HepG2 (cell line): ENCODE measurements around the gene RAMP3. TPM values are rescaled to one million over a fixed set of nuclear protein-coding genes. Genes with fewer than 3 reads are reported as not detected.
A peak's percentile ranks its signal among the peaks of the same experiment; 100 is the strongest.

Source experiments
- ATAC-seq: fragments of 200-7000 bp; cut with Tn5 transposase; 3 replicates; pipeline ENCODE4 v1.9.1; 2020; ENCODE audit warnings: mild to moderate bottlenecking, moderate library complexity
- BruUV-seq: library from RNA; stranded (reverse); fragments of 400-500 nt; replicated peaks from 2 replicates; lab custom pipeline; 2021; lab: Mats Ljungman, UMichigan
- CTCF ChIA-PET: fragments of 300-600 bp; formaldehyde crosslinking; extraction: SDS; loops from one replicate; lab custom pipeline; 2021; ENCODE audit warnings: low total read pairs, inconsistent platforms, low intra/inter-chr PET ratio; lab: Yijun Ruan, JAX
- POLR2A ChIA-PET: fragments of 350-600 bp; sonication (Branson Sonifier 250); formaldehyde crosslinking; loops from one replicate; lab custom pipeline; 2020; ENCODE audit warnings: antibody characterized with exemption, inconsistent platforms; lab: Yijun Ruan, JAX
- DNase-seq: peaks from one replicate; pipeline ENCODE4 v3.0.0-alpha.2; 2015; ENCODE audit warnings: low spot score
- FAIRE-seq: peaks from 3 replicates; lab custom pipeline; 2011; peaks lifted over from hg19 to GRCh38; lab: Jason Lieb, UNC
- H2AFZ ChIP-seq: one replicate; pipeline ENCODE4 v1.6.1; 2011; ENCODE audit warnings: low read length, inconsistent platforms
- H3K27ac ChIP-seq: fragments of 300-600 bp; 3 replicates; pipeline ENCODE4 v1.8.0; 2011; ENCODE audit warnings: mixed run types, mild to moderate bottlenecking, mixed read lengths, low read length, inconsistent platforms; ENCODE audit not compliant: insufficient read depth; ENCODE audit errors: extremely low read length
- H3K27me3 ChIP-seq, 2 experiments: fragments of 200-600 bp in 1 of 2; 2 replicates in 1 of 2; 3 replicates in 1 of 2; pipeline versions ENCODE4 v1.6.0 to v1.8.0; 2011; ENCODE audit warnings: low read length in 2 of 2, mild to moderate bottlenecking in 2 of 2, moderate library complexity in 2 of 2, inconsistent platforms in 1 of 2; ENCODE audit not compliant: insufficient read depth in 2 of 2, control insufficient read depth in 1 of 2
- H3K36me3 ChIP-seq, 2 experiments: fragments of 200-600 bp in 1 of 2; replicated peaks in 1 of 2; 2 replicates in 1 of 2; 3 replicates in 1 of 2; pipeline versions ENCODE4 v1.5.1 to v1.8.0; 2011; ENCODE audit warnings: low read length in 2 of 2, inconsistent platforms in 1 of 2; ENCODE audit not compliant: insufficient read depth in 2 of 2, control insufficient read depth in 1 of 2
- H3K4me1 ChIP-seq: 2 replicates; pipeline ENCODE4 v1.5.1; 2012; ENCODE audit warnings: low read length, inconsistent platforms; ENCODE audit not compliant: insufficient read depth
- H3K4me2 ChIP-seq: 2 replicates; pipeline ENCODE4 v1.6.0; 2011; ENCODE audit warnings: low read depth, low read length, inconsistent platforms
- H3K4me3 ChIP-seq, 3 experiments: fragments of 200-600 bp in 1 of 3; sonication (generic), shearing (Covaris generic) in 1 of 3; replicated peaks in 1 of 3; 2 replicates each; pipeline ENCODE4 v1.5.1; 2011 to 2016; ENCODE audit warnings: low read length in 3 of 3, inconsistent platforms in 2 of 3, low read depth in 2 of 3, mild to moderate bottlenecking in 2 of 3, control low read depth in 1 of 3, mixed read lengths in 1 of 3; ENCODE audit not compliant: insufficient read depth in 1 of 3
- H3K79me2 ChIP-seq: one replicate; pipeline ENCODE4 v1.6.1; 2011; ENCODE audit warnings: low read length, inconsistent platforms; ENCODE audit not compliant: insufficient read depth
- H3K9ac ChIP-seq: 2 replicates; pipeline ENCODE4 v1.6.0; 2011; ENCODE audit warnings: mild to moderate bottlenecking, low read depth, low read length, inconsistent platforms; ENCODE audit not compliant: insufficient read depth
- H3K9me3 ChIP-seq: 2 replicates; pipeline ENCODE4 v1.5.1; 2012; ENCODE audit warnings: mild to moderate bottlenecking, low read length
- H4K20me1 ChIP-seq: 2 replicates; pipeline ENCODE4 v1.6.0; 2011; ENCODE audit warnings: inconsistent platforms, mild to moderate bottlenecking, low read length, moderate library complexity; ENCODE audit not compliant: insufficient read depth
- MBNL3 ChIP-seq: fragments of 250-450 bp; sonication (Bioruptor Pico); conservative IDR thresholded peaks from 2 replicates; pipeline ENCODE4 v1.8.0; 2022; ENCODE audit warnings: mild to moderate bottlenecking, inconsistent platforms
- PBX2 ChIP-seq: IDR thresholded peaks from 2 replicates; pipeline ENCODE4 v1.6.1; 2016; ENCODE audit warnings: control low read depth
- POLR2AphosphoS2 ChIP-seq: IDR thresholded peaks from 2 replicates; pipeline ENCODE4 v1.6.1; 2011; ENCODE audit warnings: low read depth, low read length, improper control_type of control experiment
- SNRNP70 ChIP-seq: fragments of 200-400 bp; formaldehyde crosslinking; IDR thresholded peaks from 2 replicates; pipeline ENCODE4 v1.6.1; 2017; ENCODE audit warnings: mild to moderate bottlenecking, low read depth, low read length, moderate library complexity
- ZHX1 ChIP-seq: sonication (generic); formaldehyde crosslinking; IDR thresholded peaks from 2 replicates; pipeline ENCODE4 v1.8.1; 2022; ENCODE audit warnings: low read depth, mild to moderate bottlenecking, missing genetic modification reagents
- ZMYM3 ChIP-seq: sonication (generic); formaldehyde crosslinking; IDR thresholded peaks from 2 replicates; pipeline ENCODE4 v1.5.1; 2020; ENCODE audit warnings: mild to moderate bottlenecking, missing genetic modification reagents
- ZNF703 ChIP-seq: sonication (generic); formaldehyde crosslinking; IDR thresholded peaks from 2 replicates; pipeline ENCODE4 v1.5.1; 2020; ENCODE audit warnings: missing genetic modification reagents, mild to moderate bottlenecking, moderate library complexity, borderline replicate concordance
- ZNF776 ChIP-seq: sonication (generic); formaldehyde crosslinking; IDR thresholded peaks from 2 replicates; pipeline ENCODE4 v1.4.0; 2020; ENCODE audit warnings: mild to moderate bottlenecking, missing genetic modification reagents
- WGBS: methylation state at CpG from one replicate; pipeline ENCODE4 v1.1.6; 2017; ENCODE audit warnings: low lambda C conversion rate; 5-methylcytosine and 5-hydroxymethylcytosine counted together
- in situ Hi-C: cut with HindIII; loops from 2 replicates; pipeline ENCODE4 v1.10.0; 2017; ENCODE audit warnings: low pct_unique_long_range_greater_than_20kb; ENCODE audit not compliant: extremely low pct_ligation_motif_present
- intact Hi-C: fragments of 100-400 bp; cut with micrococcal nuclease; formaldehyde crosslinking; loops from one replicate; pipeline ENCODE4 v1.10.0; 2022; ENCODE audit not compliant: unreplicated experiment
- polyA plus RNA-seq, 8 experiments: library from polyadenylated mRNA; depleted of rRNA in 3 of 8; stranded (reverse) in 7 of 8; unstranded in 1 of 8; fragments of >200 nt; fragmentation: Illumina TruSeq in 4 of 8; extraction: Trizol in 4 of 8; gene quantifications; 2 replicates each; pipeline versions ENCODE4 v1.2.1 to v1.2.3, GENCODE V29; 2011 to 2016; ENCODE audit warnings: low read depth in 4 of 8, missing spikeins in 1 of 8, mixed read lengths in 1 of 8; ENCODE audit not compliant: insufficient read depth in 1 of 8
- total RNA-seq, 5 experiments: library from RNA; depleted of rRNA; stranded (reverse); fragments of >200 nt; fragmentation: Illumina TruSeq; extraction: Trizol; gene quantifications; 2 replicates each; pipeline ENCODE4 v1.2.3, GENCODE V29; 2016; ENCODE audit warnings: low read depth in 1 of 5

RAMP3 gene
- total and polyA plus RNA-seq, 2 of the 13 experiments (the other 11 are each of a cell fraction or from before 2014, with no cell fraction given): not detected

GRCh38 chr7:45108863-45109262 is 48.7 kb upstream of the RAMP3 start:
- H3K9ac ChIP-seq: peak overlapping the region; percentile 24
- H3K27me3 ChIP-seq: no peaks in the 10 kb centered on the region; a peak in 1 of 5 replicates
- peak overlapping the region; percentile 59 for H3K4me2 ChIP-seq
- no peak for DNase-seq
- no peak for TF ChIP-seq PBX2 (CRISPR knock-in tag)
- TF ChIP-seq SNRNP70: no peak
- TF ChIP-seq ZNF703 (CRISPR knock-in tag): no peak
- TF ChIP-seq ZNF776: no peak
- TF ChIP-seq ZHX1 (CRISPR knock-in tag): no peak
- no peak for TF ChIP-seq POLR2AphosphoS2
- TF ChIP-seq ZMYM3 (CRISPR knock-in tag): no peak
- TF ChIP-seq MBNL3 (CRISPR knock-in tag): no peak
- TF ChIP-seq, all 625 proteins: peak for 0
- 92% methylated on average over 8 of the region's 8 CpGs for WGBS
- ChIA-PET POLR2A (interaction anchor here (1.6 kb wide), 1 partner anchor 136 kb away, joined by 11 read pairs; no protein-coding TSS in a partner anchor), CTCF (no interaction called here)
- Histone ChIP-seq H3K9me3 (no peaks in the 10 kb centered on the region), H3K36me3 (peaks cover 35 to 54% of the 10 kb centered on the region in 2 experiments), H3K4me1 (peaks cover 50% of the 10 kb centered on the region), H3K4me3 (peak overlapping the region in 1 of 3 experiments; percentile 12; a peak in 1 of 6 replicates), H3K27ac (no peak overlapping the region), H4K20me1 (peaks cover 18% of the 10 kb centered on the region), H2AFZ (no peak overlapping the region), H3K79me2 (peaks cover 53% of the 10 kb centered on the region)
- in situ Hi-C loops: no loop called here
- no TSS peak for BruUV-seq
- FAIRE-seq (no peak), ATAC-seq (no peak)
- intact Hi-C loops: no loop called here
